DMS114 treated with DMSO at 0.1 percent for 48 hours (cell line): ENCODE data around the gene TAF3.

Source experiments
- DNase-seq: peaks from one replicate; lab custom pipeline; 2025; ENCODE audit not compliant: unreplicated experiment; lab: John Stamatoyannopoulos, UW

TAF3 gene

GRCh38 chr10:8054494-8055407, 236.4 kb downstream of the TAF3 start, which contains the start of gene GATA3:
Gene GATA3, plus strand, starts transcription at chr10:8054688. Its CDS starts 968 bp downstream, at chr10:8055656.
- peak; percentile 29 for DNase-seq

GRCh38 chr10:8055420-8056349, 237.4 kb downstream of the TAF3 start:
- no peak for DNase-seq

GRCh38 chr10:8056378-8056777, 238.1 kb downstream of the TAF3 start:
- no peak for DNase-seq

DNA sequence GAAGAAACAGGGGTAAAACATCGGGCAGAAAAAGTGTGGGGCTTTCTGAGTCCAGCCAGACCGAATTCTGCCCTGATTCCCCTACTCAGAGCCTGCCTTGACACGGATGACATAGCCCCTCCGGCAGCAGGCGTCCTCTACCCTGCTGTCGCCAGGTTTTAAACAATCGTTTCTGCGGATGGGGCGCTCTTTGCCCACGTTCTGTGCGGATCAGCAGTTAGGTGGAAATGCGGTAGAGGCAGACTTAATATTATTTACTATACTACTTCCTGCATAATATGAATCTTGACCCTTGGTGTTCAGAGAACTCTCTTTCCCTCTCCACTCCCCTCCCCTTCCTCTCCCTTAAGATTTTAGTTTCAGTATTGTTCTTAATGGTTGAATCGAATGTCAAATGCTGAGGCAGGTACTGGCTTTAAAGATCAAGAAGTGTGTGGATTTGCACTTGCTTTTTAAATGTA, 238.6 kb downstream of the TAF3 start:
- DNase-seq = no peak

DNA sequence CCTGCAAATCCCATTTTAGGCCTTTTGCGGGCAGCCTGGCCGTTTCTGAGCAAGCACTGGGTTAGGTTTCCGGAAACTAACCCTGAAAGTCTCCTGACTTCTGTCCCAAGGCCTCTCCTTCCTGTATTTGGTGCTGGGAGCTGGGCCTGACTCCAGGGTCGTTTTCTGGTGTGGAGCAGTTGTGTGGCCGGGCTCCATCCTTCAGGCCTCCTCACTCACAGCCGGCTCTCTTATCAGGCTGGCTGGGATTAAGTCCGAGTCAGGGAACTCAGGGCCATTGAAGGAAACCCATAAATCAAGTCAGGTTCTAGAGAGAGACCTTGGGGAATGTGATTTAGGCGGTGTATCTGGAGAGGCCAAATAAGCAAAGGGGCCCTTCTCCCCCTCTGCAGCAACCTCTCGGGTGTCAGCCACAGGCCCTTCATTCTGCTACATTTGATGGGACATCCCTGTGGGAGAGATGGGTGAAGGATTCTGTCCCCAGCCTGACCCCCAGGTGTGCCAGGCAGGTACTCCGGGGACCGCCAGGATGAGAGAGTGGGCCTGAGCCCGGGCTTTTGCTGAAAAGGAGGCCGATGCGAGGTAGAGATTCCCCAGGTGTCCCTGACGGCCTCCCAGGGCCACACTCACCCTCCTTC, 239.4 kb downstream of the TAF3 start:
- no peak for DNase-seq

DNA sequence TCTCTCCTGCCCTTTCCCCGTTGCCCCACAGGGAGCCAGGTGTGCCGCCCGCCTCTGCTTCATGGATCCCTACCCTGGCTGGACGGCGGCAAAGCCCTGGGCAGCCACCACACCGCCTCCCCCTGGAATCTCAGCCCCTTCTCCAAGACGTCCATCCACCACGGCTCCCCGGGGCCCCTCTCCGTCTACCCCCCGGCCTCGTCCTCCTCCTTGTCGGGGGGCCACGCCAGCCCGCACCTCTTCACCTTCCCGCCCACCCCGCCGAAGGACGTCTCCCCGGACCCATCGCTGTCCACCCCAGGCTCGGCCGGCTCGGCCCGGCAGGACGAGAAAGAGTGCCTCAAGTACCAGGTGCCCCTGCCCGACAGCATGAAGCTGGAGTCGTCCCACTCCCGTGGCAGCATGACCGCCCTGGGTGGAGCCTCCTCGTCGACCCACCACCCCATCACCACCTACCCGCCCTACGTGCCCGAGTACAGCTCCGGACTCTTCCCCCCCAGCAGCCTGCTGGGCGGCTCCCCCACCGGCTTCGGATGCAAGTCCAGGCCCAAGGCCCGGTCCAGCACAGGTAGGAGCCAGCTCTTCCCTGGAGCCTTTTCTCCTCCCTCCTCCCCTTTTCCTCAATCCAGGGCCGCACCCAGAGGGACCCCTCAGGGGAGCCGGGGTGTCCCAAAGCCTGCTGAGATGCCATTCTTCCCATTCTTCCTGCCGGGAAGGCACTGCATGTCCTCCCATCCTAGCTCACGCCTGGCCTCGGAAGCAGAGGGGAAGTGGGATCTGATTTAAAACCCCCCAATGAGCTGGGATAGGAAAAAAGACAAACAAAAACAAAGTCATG, 240.2 kb downstream of the TAF3 start:
- DNase-seq = no peak

DNA sequence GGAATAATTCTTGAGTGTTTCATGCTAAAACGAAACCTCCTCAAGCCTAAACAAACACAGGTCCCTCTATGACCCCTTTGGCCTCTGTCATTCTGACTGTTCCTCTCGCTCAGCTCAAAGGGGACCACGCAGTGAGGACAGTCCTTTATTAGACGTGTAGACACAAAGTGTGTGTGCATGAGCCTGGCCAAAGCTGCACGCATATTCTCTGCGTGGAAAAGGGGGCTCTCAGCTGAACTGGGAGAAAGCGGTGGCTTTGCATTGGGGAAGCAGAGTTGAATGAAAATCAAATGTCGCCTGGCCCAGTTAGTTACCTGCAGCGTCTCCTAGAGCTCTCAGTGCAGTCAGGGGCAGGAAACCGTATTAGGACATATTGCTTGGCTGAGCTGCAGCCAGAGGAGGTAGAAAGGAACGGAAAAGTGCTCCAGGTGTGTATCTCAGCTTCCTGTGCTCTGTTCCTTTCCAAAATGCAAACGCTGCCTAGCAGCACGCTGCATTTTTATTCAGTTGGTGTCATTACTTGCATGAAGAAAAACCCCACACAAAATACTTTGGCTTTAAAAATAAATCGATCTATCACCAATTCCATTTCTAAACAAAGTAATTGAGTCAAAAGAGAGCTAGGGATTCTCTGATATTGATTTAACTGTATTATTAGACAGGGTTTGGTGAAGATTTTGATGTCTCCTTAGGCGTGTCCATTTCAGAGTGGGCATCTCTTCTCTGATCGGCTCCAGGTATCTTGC, 241.1 kb downstream of the TAF3 start:
- no peak for DNase-seq

GRCh38 chr10:8060010-8060703, 241.9 kb downstream of the TAF3 start:
- no peak for DNase-seq

DNA sequence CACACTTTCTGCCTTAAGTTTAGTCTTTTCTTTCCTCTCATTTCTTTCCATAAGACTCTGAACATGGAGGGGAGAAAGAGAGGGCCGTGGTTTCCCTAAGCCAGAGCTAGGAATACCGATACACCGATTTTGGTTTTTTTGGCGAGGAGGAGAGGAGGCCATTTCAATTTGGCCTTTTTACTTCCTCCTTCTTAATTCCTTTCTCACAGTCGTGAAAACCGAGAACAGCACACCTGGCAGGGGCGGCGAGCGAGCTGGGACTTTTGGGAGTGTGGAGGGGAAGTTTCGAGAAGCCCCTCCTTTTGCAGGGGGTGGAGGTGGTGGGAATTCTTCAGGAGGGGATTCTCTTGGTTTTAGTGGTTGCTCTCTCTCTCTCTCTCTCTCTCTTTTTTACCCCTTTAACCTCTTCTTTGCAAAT, 242.4 kb downstream of the TAF3 start:
- DNase-seq = no peak

DNA sequence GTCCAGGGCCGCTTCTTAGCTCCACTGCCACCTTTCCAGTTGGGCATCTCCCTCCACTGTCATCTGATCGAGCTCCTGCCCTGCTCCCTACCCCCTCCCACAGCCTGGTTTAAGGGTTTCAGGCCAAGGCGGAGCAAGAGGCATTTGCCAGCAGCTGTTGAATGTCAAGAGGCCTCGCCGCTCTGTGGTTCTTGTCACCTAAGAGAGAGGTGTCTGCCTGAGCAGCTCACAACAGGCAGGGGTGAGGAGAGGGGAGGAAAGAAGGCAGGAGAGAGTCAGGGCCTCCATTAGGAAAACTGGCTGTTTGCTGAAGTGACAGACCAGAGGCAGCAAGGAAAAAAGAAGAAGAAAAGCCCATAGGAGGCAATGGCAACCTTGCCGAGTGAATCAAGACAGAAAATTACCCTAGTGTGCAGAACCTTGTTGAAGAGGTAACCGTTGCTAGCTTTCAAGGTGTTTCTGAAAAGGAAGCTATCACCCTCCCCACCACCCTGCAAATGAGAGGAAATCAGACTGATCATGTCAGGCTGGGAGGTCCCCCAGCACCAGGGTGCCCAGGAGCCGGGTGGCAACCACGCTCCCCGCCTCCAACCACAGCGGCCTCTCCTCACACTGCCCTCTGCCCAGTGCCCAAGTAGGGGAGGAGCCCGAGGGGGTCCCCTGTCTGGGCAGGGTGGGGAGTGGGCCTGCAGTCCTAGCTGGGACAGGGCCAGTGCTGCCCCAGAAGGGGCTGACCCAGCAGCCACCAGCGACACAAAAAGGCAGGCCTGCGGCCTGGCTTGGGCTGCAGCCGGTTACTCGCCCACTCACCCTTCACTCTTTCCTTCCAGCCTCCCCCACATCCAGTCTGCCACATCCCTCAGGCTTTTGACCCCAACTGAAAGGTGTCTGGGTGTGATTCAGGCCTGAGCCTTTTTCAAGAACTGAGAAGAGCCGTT, 243.2 kb downstream of the TAF3 start:
- no peak for DNase-seq

GRCh38 chr10:8063128-8063908, 245.0 kb downstream of the TAF3 start:
- no peak for DNase-seq

GRCh38 chr10:8063935-8064334, 245.6 kb downstream of the TAF3 start:
- DNase-seq = no peak

DNA sequence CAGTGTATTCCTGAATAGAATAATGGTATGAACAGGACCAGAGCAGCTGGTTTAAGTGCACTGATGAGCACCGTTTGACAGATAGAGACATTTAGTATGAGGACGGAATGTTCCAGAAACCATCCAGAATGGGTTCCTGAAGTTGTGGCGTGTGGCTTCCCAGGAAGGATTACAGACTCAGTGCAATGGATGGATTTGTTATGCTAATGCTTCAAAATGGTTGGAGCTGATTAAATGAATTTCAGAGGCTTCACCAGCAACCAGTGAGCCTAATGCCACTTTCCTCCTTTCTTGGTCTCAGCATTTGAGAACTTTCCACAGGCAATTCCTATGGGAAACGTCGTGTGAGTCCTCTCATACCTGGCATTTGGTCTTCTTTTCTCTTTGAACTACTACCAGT, 246.1 kb downstream of the TAF3 start:
- no peak for DNase-seq

DNA sequence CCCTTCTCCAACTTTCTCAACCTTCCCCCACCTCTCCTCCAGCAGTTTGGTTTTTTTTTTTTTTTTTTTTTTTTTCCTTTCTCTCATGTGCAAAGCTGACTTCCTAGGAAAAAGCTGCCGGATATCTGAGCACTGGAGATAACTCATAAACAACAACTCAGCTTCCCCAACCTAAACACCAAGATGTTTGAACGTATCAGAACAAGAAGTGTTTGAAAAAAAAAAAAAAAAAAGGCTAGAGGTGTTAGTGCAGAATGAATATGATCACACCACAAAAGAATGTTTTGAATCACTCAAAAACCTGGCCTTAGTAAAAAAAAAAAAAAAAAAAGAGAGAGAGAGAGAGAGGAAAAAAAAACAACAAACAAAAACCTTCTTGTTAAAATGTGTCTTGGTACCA, 247.3 kb downstream of the TAF3 start:
- DNase-seq = no peak

DNA sequence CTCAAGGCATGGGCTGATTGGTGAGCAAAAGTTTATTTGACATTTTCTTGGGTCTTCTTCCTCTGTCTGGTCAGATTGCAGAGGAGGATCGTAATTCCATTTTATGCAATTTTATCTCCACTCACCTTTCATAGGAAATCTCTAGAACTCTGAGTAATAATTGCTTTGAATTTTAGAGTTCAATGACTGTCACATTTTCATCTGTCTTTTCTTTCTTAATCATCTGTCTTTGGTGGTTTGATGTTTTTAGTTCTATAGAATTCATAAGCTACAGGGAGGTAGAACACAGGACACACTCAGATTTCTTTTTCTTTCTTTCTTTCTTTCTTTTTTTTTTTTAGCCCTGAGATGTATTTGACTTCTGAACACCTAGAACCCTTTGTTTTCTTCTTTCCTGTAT, 247.8 kb downstream of the TAF3 start:
- DNase-seq = no peak
